Common myeloid progenitor, CD34-positive (primary cell): ENCODE measurements around the gene JAM2.

ENCODE experiments used
- CTCF ChIA-PET: fragments of 350-600 bp; sonication (Branson Sonifier 250); formaldehyde crosslinking; loops from one replicate; lab custom pipeline; 2021; ENCODE audit warnings: antibody characterized with exemption; lab: Charles Lee
- POLR2A ChIA-PET: fragments of 350-600 bp; sonication (Branson Sonifier 250); formaldehyde crosslinking; loops from one replicate; lab custom pipeline; 2021; ENCODE audit warnings: antibody characterized with exemption; lab: Charles Lee
- DNase-seq, 3 donors: peaks; one replicate each; pipeline versions ENCODE4 v3.0.0 to v3.0.0-alpha.2; 2013
- H3K27ac ChIP-seq, 2 experiments: 1 replicate in 1 of 2; 2 replicates in 1 of 2; pipeline ENCODE4 v1.7.0; 2013; ENCODE audit warnings: inconsistent platforms in 2 of 2, low read length in 2 of 2, mild to moderate bottlenecking in 2 of 2, low read depth in 1 of 2, moderate library complexity in 1 of 2; ENCODE audit not compliant: severe bottlenecking in 2 of 2, insufficient read depth in 1 of 2, poor library complexity in 1 of 2
- H3K27me3 ChIP-seq, 5 experiments: replicated peaks in 2 of 5; 1 replicate in 3 of 5; 2 replicates in 2 of 5; pipeline versions ENCODE4 v1.6.1 to v1.7.0; 2013; ENCODE audit warnings: low read length in 4 of 5, mild to moderate bottlenecking in 2 of 5, moderate library complexity in 2 of 5, inconsistent platforms in 1 of 5; ENCODE audit not compliant: insufficient read depth in 5 of 5, control insufficient read depth in 4 of 5
- H3K36me3 ChIP-seq, 4 experiments: 1 replicate in 2 of 4; 2 replicates in 2 of 4; pipeline versions ENCODE4 v1.6.1 to v1.7.0; 2013; ENCODE audit warnings: low read length in 3 of 4, control low read depth in 1 of 4, mild to moderate bottlenecking in 1 of 4; ENCODE audit not compliant: control insufficient read depth in 4 of 4, insufficient read depth in 4 of 4
- H3K4me1 ChIP-seq, 4 experiments: 1 replicate in 3 of 4; 2 replicates in 1 of 4; pipeline versions ENCODE4 v1.6.1 to v1.7.1; 2013; ENCODE audit warnings: low read length in 3 of 4, mild to moderate bottlenecking in 3 of 4, control low read depth in 1 of 4, inconsistent platforms in 1 of 4, moderate library complexity in 1 of 4; ENCODE audit not compliant: control insufficient read depth in 4 of 4, insufficient read depth in 4 of 4; ENCODE audit errors: control extremely low read depth in 1 of 4
- H3K4me3 ChIP-seq, 7 experiments: 1 replicate in 4 of 7; 2 replicates in 3 of 7; pipeline versions ENCODE4 v1.5.1 to v1.7.0; 2013; ENCODE audit warnings: mild to moderate bottlenecking in 7 of 7, low read length in 6 of 7, moderate library complexity in 6 of 7, inconsistent platforms in 2 of 7, low read depth in 2 of 7, control low read depth in 1 of 7; ENCODE audit not compliant: insufficient read depth in 4 of 7, control insufficient read depth in 1 of 7; ENCODE audit errors: extremely low read depth in 1 of 7
- H3K9me3 ChIP-seq, 5 experiments: 1 replicate in 4 of 5; 2 replicates in 1 of 5; pipeline versions ENCODE4 v1.6.1 to v1.7.1; 2013; ENCODE audit warnings: low read length in 4 of 5, mild to moderate bottlenecking in 2 of 5, inconsistent platforms in 1 of 5, low read depth in 1 of 5, moderate library complexity in 1 of 5; ENCODE audit not compliant: control insufficient read depth in 4 of 5, insufficient read depth in 2 of 5; ENCODE audit errors: control extremely low read depth in 1 of 5
- WGBS: methylation state at CpG from one replicate; pipeline ENCODE4 v1.1.5; 2013; ENCODE audit not compliant: insufficient coverage; 5-methylcytosine and 5-hydroxymethylcytosine counted together

The JAM2 gene

GRCh38 chr21:25733859-25734653, 95.0 kb downstream of the JAM2 start:
- no peaks in the 10 kb centered on the region for H3K9me3 ChIP-seq
- H3K27ac ChIP-seq = peak overlapping the region; percentile 94 to 98
- WGBS = 6% methylated on average over 28 of the region's 30 CpGs
- no peaks in the 10 kb centered on the region for H3K27me3 ChIP-seq
- H3K4me3 ChIP-seq = peak overlapping the region; percentile 88 to 99 (median 92)
- ChIA-PET CTCF (interaction anchor here (1.0 to 1.4 kb wide), 4 partner anchors 15 to 126 kb away, joined by 3 to 5 read pairs (median 3); no protein-coding TSS in a partner anchor), POLR2A (interaction anchor here (0.8 to 1.0 kb wide), 2 partner anchors 24 to 91 kb away, joined by 3 to 4 read pairs; no protein-coding TSS in a partner anchor)
- DNase-seq = peak; percentile 14 to 74 (median 62)
- H3K4me1 ChIP-seq = peaks cover 22 to 36% (median 30%) of the 10 kb centered on the region in 4 experiments
- H3K36me3 ChIP-seq = peaks cover 2 to 18% (median 7%) of the 10 kb centered on the region in 4 experiments

- peaks cover 22 to 36% (median 30%) of the 10 kb centered on the region in 4 experiments for H3K4me1 ChIP-seq
- H3K36me3 ChIP-seq = peaks cover 0 to 19% (median 5%) of the 10 kb centered on the region in 4 experiments
- H3K4me3 ChIP-seq = peak overlapping the region; percentile 88 to 99 (median 92)
- WGBS = 0% methylated on average over 8 of the region's 10 CpGs
- CTCF ChIA-PET = interaction anchor here (1.0 to 1.4 kb wide), 5 partner anchors 10 to 126 kb away, joined by 3 to 5 read pairs (median 3); no protein-coding TSS in a partner anchor
- POLR2A ChIA-PET = interaction anchor here (0.5 to 1.0 kb wide), 3 partner anchors 24 to 111 kb away, joined by 3 to 4 read pairs (median 3); no protein-coding TSS in a partner anchor
- H3K27me3 ChIP-seq = no peaks in the 10 kb centered on the region
- peak overlapping the region; percentile 94 to 98 for H3K27ac ChIP-seq
- no peak for DNase-seq
- H3K9me3 ChIP-seq = no peaks in the 10 kb centered on the region
These were observed 95.5 kb downstream of the JAM2 start for GRCh38 chr21:25734654-25734903.

- 0% methylated on average over 32 of the region's 64 CpGs for WGBS
- H3K36me3 ChIP-seq = peaks cover 0 to 17% (median 1%) of the 10 kb centered on the region in 4 experiments
These were observed 96.0 kb downstream of the JAM2 start, which contains the start of the genes ATP5PF and GABPA for GRCh38 chr21:25734904-25735645. TSS of gene ATP5PF (minus strand) at chr21:25734904. CDS start at chr21:25729794, 5,110 bp downstream. TSS of gene GABPA (plus strand) at chr21:25734972. CDS start at chr21:25741599, 6,627 bp downstream.

GRCh38 chr21:25735646-25736597, 96.9 kb downstream of the JAM2 start:
- POLR2A ChIA-PET = interaction anchor here (0.7 kb wide), 1 partner anchor 11 kb away, joined by 3 read pairs; no protein-coding TSS in a partner anchor
- WGBS = under 1% methylated on average over 28 of the region's 48 CpGs
- Histone ChIP-seq H3K27me3 (no peaks in the 10 kb centered on the region), H3K27ac (peak overlapping the region; percentile 94 to 98), H3K36me3 (peaks cover 0 to 15% (median 0%) of the 10 kb centered on the region in 4 experiments), H3K4me1 (peaks cover 22 to 36% (median 30%) of the 10 kb centered on the region in 4 experiments), H3K9me3 (no peaks in the 10 kb centered on the region), H3K4me3 (peak overlapping the region; percentile 88 to 99 (median 92))
- CTCF ChIA-PET = interaction anchor here (1.3 to 1.5 kb wide), 2 partner anchors 9 kb away, joined by 4 to 5 read pairs; no protein-coding TSS in a partner anchor
- peak; percentile 16 to 71 (median 65) for DNase-seq

More at GRCh38 chr21:25734904-25735645, 96.0 kb downstream of the JAM2 start, which contains the start of the genes ATP5PF and GABPA:
- Histone ChIP-seq H3K4me3 (peak within 1 kb of the TSS; percentile 88 to 99 (median 92)), H3K27ac (peak within 1 kb of the TSS; percentile 94 to 98), H3K9me3 (no peaks in the 10 kb centered on the region), H3K4me1 (peaks cover 22 to 36% (median 30%) of the 10 kb centered on the region in 4 experiments), H3K27me3 (no peaks in the 10 kb centered on the region)
- POLR2A ChIA-PET = interaction anchor here (0.5 to 1.0 kb wide), 4 partner anchors 12 to 110 kb away, joined by 3 to 4 read pairs (median 3); no protein-coding TSS in a partner anchor
- DNase-seq = peak; percentile 99
- CTCF ChIA-PET = interaction anchor here (1.0 to 1.4 kb wide), 4 partner anchors 10 to 127 kb away, joined by 3 to 5 read pairs (median 4); no protein-coding TSS in a partner anchor

- Histone ChIP-seq H3K4me1 (peaks cover 22 to 34% (median 27%) of the 10 kb centered on the region in 4 experiments), H3K27ac (peak overlapping the region; percentile 23 to 98), H3K9me3 (no peaks in the 10 kb centered on the region), H3K36me3 (peaks cover 0 to 7% (median 3%) of the 10 kb centered on the region in 4 experiments), H3K4me3 (peak overlapping the region in 4 of 7 experiments; percentile 20 to 99 (median 93)), H3K27me3 (no peaks in the 10 kb centered on the region)
- CTCF ChIA-PET = interaction anchor here (1.5 kb wide), 1 partner anchor 8 kb away, joined by 5 read pairs; no protein-coding TSS in a partner anchor
- DNase-seq = peak; percentile 22 to 61 (median 49)
- POLR2A ChIA-PET = interaction anchor here (1.0 kb wide), 1 partner anchor 556 kb away, joined by 3 read pairs; no protein-coding TSS in a partner anchor
- WGBS = no CpG with 5 or more reads among the region's 1 CpG
These were observed 98.4 kb downstream of the JAM2 start for GRCh38 chr21:25737421-25737820.
